Hindlimb muscle (tissue), 1 donor: ENCODE results near the gene ZNF467. TPM values are rescaled to one million over a fixed set of nuclear protein-coding genes. Genes with fewer than 3 reads are reported as not detected.

Experiments used
- DNase-seq: peaks from one replicate; pipeline ENCODE4 v3.0.0-alpha.2; 2013
- polyA plus RNA-seq: library from polyadenylated mRNA; unstranded; fragments of 120-200 nt; gene quantifications from one replicate; pipeline ENCODE4 v1.2.1, GENCODE V29; 2013; ENCODE audit not compliant: insufficient read length

Gene ZNF467
- polyA plus RNA-seq, 1 donor: 9.1 TPM

- DNase-seq: no peak
Measured at GRCh38 chr7:149743476-149744255, 29.7 kb downstream of the ZNF467 start.

GRCh38 chr7:149742075-149742701, 31.2 kb downstream of the ZNF467 start:
- peak; percentile 65 for DNase-seq

GRCh38 chr7:149741629-149742028, 31.8 kb downstream of the ZNF467 start:
- DNase-seq: no peak

- DNase-seq: no peak
Measured at GRCh38 chr7:149736478-149737360, 36.7 kb downstream of the ZNF467 start.

GRCh38 chr7:149735779-149736477, 37.5 kb downstream of the ZNF467 start:
- DNase-seq: no peak

GRCh38 chr7:149735181-149735602, 38.2 kb downstream of the ZNF467 start:
- DNase-seq: no peak

GRCh38 chr7:149734791-149735075, 38.7 kb downstream of the ZNF467 start:
- DNase-seq: no peak

GRCh38 chr7:149733924-149734790, 39.2 kb downstream of the ZNF467 start:
- DNase-seq: no peak

GRCh38 chr7:149733131-149733923, 40.1 kb downstream of the ZNF467 start:
- no peak for DNase-seq

GRCh38 chr7:149732611-149733010, 40.8 kb downstream of the ZNF467 start:
- no peak for DNase-seq

- DNase-seq: no peak
Measured at GRCh38 chr7:149732111-149732561, 41.3 kb downstream of the ZNF467 start.

GRCh38 chr7:149731207-149731955, 42.0 kb downstream of the ZNF467 start:
- DNase-seq: no peak

- DNase-seq: no peak
Measured at GRCh38 chr7:149729983-149730801, 43.2 kb downstream of the ZNF467 start.

GRCh38 chr7:149729586-149729982, 43.8 kb downstream of the ZNF467 start:
- no peak for DNase-seq

GRCh38 chr7:149728491-149729375, 44.7 kb downstream of the ZNF467 start:
- DNase-seq: no peak

- DNase-seq: no peak
Measured at GRCh38 chr7:149727899-149728476, 45.4 kb downstream of the ZNF467 start.

GRCh38 chr7:149727053-149727898, 46.1 kb downstream of the ZNF467 start:
- DNase-seq: no peak
